ENCODE data around the gene CFAP300.

- TF ChIP-seq EP300 (IDR thresholded peaks at IDR 0.05) (no peak), CTCF (IDR thresholded peaks at IDR 0.05) (no peak), POLR2AphosphoS5 (IDR thresholded peaks at IDR 0.05) (no peak)
These were observed 24.5 kb downstream of the CFAP300 start for GRCh38 chr11:102071497-102072472.

Data from stomach (tissue), 4 donors.